ENCODE data around the gene NRAS.

NRAS gene

GRCh38 chr1:114671939-114672275 lies 44.7 kb downstream of the NRAS start:
- no peak for DNase-seq

- DNase-seq, result peak; percentile 59 to 77
These were observed 45.3 kb downstream of the NRAS start for GRCh38 chr1:114671011-114671938.

GRCh38 chr1:114670083-114671010 lies 46.2 kb downstream of the NRAS start:
- DNase-seq, result peak; percentile 66 to 78

GRCh38 chr1:114669562-114670082 lies 46.9 kb downstream of the NRAS start, which contains the start of gene DENND2C:
DENND2C (minus strand) TSS chr1:114670049; CDS start chr1:114625984, 44,065 bp downstream.
- peak in 1 of 2 experiments; percentile 40 for DNase-seq

- DNase-seq, result no peak
These were observed 47.6 kb downstream of the NRAS start for GRCh38 chr1:114668784-114669561.

GRCh38 chr1:114668373-114668772 lies 48.2 kb downstream of the NRAS start:
- no peak for DNase-seq

GRCh38 chr1:114666954-114667353 lies 49.6 kb downstream of the NRAS start:
- DNase-seq, result no peak

GRCh38 chr1:114660238-114660637 lies 56.3 kb downstream of the NRAS start:
- no peak for DNase-seq

Data from Kasumi-1 (cell line).